ENCODE results near the gene CEP112. TPM values are rescaled to one million over a fixed set of nuclear protein-coding genes. Genes with fewer than 3 reads are reported as not detected.
"Not testable (repeated sequence)": the region's sequence is repeated elsewhere in the genome, so short reads cannot be mapped to it uniquely, and the experiment has no call there.

The CEP112 gene
- total RNA-seq, 6 donors from 2014 or later = 14.3 to 70.2 (median 31.0) TPM

DNA sequence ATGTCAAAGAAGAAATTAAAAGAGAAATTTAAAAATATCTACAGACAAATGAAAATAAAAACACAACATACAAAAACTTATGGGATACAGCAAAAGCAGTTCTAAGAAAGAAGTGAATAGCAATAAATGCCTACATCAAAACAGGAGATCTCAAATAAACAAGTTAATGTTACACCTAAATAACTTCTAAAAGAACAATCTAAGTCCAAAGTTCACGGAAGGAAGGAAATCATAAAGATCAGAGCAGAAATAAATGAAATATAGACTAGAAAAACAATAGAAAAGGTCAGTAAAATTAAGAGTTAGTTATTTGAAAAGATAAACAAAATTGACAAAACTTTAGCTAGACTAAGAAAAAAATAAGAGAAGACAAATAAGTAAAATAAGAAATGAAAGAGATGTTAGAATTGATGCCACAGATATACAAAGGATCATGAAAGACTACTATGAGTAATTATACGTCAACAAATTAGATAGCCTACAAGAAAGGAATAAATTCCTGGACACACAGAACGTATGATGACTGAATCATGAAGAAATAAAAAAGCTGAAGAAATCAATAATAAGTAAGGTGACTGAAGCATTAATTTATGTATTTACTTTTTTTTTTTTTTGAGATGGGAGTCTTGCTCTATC lies 100.4 kb downstream of the CEP112 start:
- TF ChIP-seq POLR2AphosphoS5 (IDR thresholded peaks at IDR 0.05) = no peak
- no peak for TF ChIP-seq POLR2A (IDR thresholded peaks at IDR 0.05)
- no peak for TF ChIP-seq CTCF (IDR thresholded peaks at IDR 0.05)
- no peak for TF ChIP-seq EP300 (IDR thresholded peaks at IDR 0.05)
- Histone ChIP-seq H3K36me3 (peaks cover 0 to 4% (median 1%) of the 10 kb centered on the region in 4 donors), H3K4me1 (no peaks in the 10 kb centered on the region), H3K9me3 (peaks cover 0 to 9% (median 0%) of the 10 kb centered on the region in 4 donors), H3K27me3 (no peaks in the 10 kb centered on the region), H3K4me3 (no peak overlapping the region), H3K27ac (no peak overlapping the region)
- ATAC-seq (ENCODE audit: low FRiP score in 2 of 2) = no peak
- no peak for DNase-seq
- 74 to 76% methylated on average over 3 of the region's 3 CpGs for WGBS, 2 donors

GRCh38 chr17:66089764-66090163 lies 102.2 kb downstream of the CEP112 start:
- H3K27ac ChIP-seq = no peak overlapping the region
- peaks cover 0 to 9% (median 0%) of the 10 kb centered on the region in 4 donors for H3K9me3 ChIP-seq
- no peak overlapping the region for H3K4me3 ChIP-seq
- peaks cover 0 to 2% (median 0%) of the 10 kb centered on the region in 4 donors for H3K36me3 ChIP-seq
- no peaks in the 10 kb centered on the region for H3K4me1 ChIP-seq
- H3K27me3 ChIP-seq = no peaks in the 10 kb centered on the region
- DNase-seq (no peak), ATAC-seq (ENCODE audit: low FRiP score in 2 of 2) (no peak)
- 93 to 100% methylated on average over 1 of the region's 1 CpG for WGBS, 2 donors
- no peak for TF ChIP-seq POLR2A (IDR thresholded peaks at IDR 0.05)
- TF ChIP-seq POLR2AphosphoS5 (IDR thresholded peaks at IDR 0.05) = no peak
- TF ChIP-seq EP300 (IDR thresholded peaks at IDR 0.05) = no peak
- TF ChIP-seq CTCF (IDR thresholded peaks at IDR 0.05) = no peak

DNA sequence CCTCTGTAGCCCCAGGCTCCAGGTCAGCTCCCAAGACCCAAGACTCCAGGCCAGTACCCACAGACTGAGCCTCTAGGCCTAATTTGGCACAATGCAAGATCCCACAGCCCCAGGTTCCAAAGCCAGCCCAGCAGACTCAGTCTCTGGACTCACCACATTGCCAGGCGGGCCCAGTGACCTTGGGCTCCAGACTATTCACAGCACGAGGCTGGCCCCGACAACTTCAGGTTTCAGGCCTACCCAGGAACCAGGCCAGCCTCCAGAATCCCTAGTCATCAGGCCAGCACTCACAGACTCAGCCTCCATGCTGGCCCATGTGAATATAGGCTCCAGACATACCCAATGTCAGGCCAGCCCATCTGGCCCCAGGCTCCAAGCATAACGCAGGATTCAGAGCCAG lies 103.8 kb downstream of the CEP112 start:
- TF ChIP-seq POLR2A (IDR thresholded peaks at IDR 0.05) (no peak), CTCF (IDR thresholded peaks at IDR 0.05) (no peak), EP300 (IDR thresholded peaks at IDR 0.05) (no peak), POLR2AphosphoS5 (IDR thresholded peaks at IDR 0.05) (no peak)
- DNase-seq = no peak
- H3K36me3 ChIP-seq = peaks cover 0 to 2% (median 0%) of the 10 kb centered on the region in 4 donors
- no peaks in the 10 kb centered on the region for H3K27me3 ChIP-seq
- ATAC-seq (ENCODE audit: low FRiP score in 2 of 2) = no peak
- H3K9me3 ChIP-seq = peaks cover 0 to 9% (median 0%) of the 10 kb centered on the region in 4 donors
- no peak overlapping the region for H3K27ac ChIP-seq
- H3K4me3 ChIP-seq = no peak overlapping the region
- WGBS, 2 donors = 87 to 100% methylated on average over 1 to 4 of the region's 4 CpGs
- no peaks in the 10 kb centered on the region for H3K4me1 ChIP-seq

DNA sequence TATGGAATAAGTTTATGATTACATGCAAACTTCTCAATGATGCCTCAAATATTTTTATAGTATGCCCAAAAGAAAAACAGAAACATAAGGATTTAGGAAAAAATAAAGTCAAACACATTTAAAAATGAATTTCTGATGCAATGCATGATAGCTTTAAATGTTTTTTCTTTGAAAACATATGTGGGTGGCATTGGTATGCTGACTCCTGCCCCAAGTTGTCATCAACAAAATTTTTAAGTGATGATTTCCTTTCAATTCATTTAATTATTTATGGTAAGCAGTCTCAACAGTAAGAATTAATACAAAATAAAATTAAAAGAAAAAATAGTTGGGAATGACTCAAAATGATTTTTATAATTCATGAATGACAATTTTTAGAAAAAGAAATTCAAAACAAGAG lies 104.9 kb downstream of the CEP112 start:
- ATAC-seq (ENCODE audit: low FRiP score in 2 of 2) (no peak), DNase-seq (no peak)
- peaks cover 0 to 2% (median 0%) of the 10 kb centered on the region in 4 donors for H3K36me3 ChIP-seq
- no peaks in the 10 kb centered on the region for H3K4me1 ChIP-seq
- no peak overlapping the region for H3K27ac ChIP-seq
- TF ChIP-seq POLR2A (IDR thresholded peaks at IDR 0.05) (no peak), POLR2AphosphoS5 (IDR thresholded peaks at IDR 0.05) (no peak), EP300 (IDR thresholded peaks at IDR 0.05) (no peak), CTCF (IDR thresholded peaks at IDR 0.05) (no peak)
- H3K9me3 ChIP-seq = peaks cover 0 to 9% (median 0%) of the 10 kb centered on the region in 4 donors
- no peaks in the 10 kb centered on the region for H3K27me3 ChIP-seq
- H3K4me3 ChIP-seq = no peak overlapping the region

GRCh38 chr17:66085221-66085620 lies 106.7 kb downstream of the CEP112 start:
- H3K9me3 ChIP-seq = peaks cover 0 to 9% (median 0%) of the 10 kb centered on the region in 4 donors
- no peaks in the 10 kb centered on the region for H3K27me3 ChIP-seq
- WGBS, 2 donors = 86 to 92% methylated on average over 2 of the region's 2 CpGs
- TF ChIP-seq POLR2A (IDR thresholded peaks at IDR 0.05) (no peak), EP300 (IDR thresholded peaks at IDR 0.05) (no peak), CTCF (IDR thresholded peaks at IDR 0.05) (no peak), POLR2AphosphoS5 (IDR thresholded peaks at IDR 0.05) (no peak)
- H3K4me3 ChIP-seq = no peak overlapping the region
- H3K36me3 ChIP-seq = peaks cover 0 to 2% (median 0%) of the 10 kb centered on the region in 4 donors
- no peak overlapping the region for H3K27ac ChIP-seq
- no peak for ATAC-seq (ENCODE audit: low FRiP score in 2 of 2)
- no peaks in the 10 kb centered on the region for H3K4me1 ChIP-seq
- no peak for DNase-seq

DNA sequence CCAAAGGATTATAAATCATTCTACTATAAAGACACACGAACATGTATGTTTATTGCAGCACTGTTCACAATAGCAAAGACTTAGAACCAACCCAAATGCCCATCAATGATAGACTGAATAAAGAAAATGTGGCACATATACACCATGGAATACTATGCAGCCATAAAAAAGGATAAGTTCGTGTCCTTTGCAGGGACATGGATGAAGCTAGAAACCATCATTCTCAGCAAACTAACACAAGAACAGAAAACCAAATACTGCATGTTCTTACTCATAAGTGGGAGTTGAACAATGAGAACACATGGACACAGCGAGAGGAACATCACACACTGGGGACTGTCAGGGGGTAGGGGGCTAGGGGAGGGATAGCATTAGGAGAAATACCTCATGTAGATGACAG lies 111.3 kb downstream of the CEP112 start:
- H3K4me3 ChIP-seq; DNase-seq; H3K36me3 ChIP-seq; H3K4me1 ChIP-seq; H3K9me3 ChIP-seq; H3K27me3 ChIP-seq; H3K27ac ChIP-seq; ATAC-seq (ENCODE audit: low FRiP score in 2 of 2): not testable (repeated sequence)
- 90% methylated on average over 3 of the region's 3 CpGs for WGBS, 2 donors
